GM19043 (cell line): ENCODE results near the gene FBLN5.

Experiments
- ATAC-seq: cut with Tn5 transposase; IDR thresholded peaks from one replicate; pipeline ENCODE4 v1.9.1; 2021; ENCODE audit warnings: low read depth; ENCODE audit not compliant: unreplicated experiment

The FBLN5 gene

GRCh38 chr14:91946622-91947474 is 646 bp downstream of the FBLN5 start:
- ATAC-seq = no peak

- no peak for ATAC-seq
These were observed 1.5 kb downstream of the FBLN5 start for GRCh38 chr14:91945751-91946621.

- no peak for ATAC-seq
These were observed 4.5 kb downstream of the FBLN5 start for GRCh38 chr14:91942946-91943345.

- no peak for ATAC-seq
These were observed 5.4 kb downstream of the FBLN5 start for GRCh38 chr14:91942128-91942527.

- no peak for ATAC-seq
These were observed 7.3 kb downstream of the FBLN5 start for GRCh38 chr14:91940209-91940608.

- ATAC-seq = no peak
These were observed 11.9 kb downstream of the FBLN5 start for GRCh38 chr14:91935586-91935985.

- no peak for ATAC-seq
These were observed 12.8 kb downstream of the FBLN5 start for GRCh38 chr14:91934554-91935285.

GRCh38 chr14:91931478-91932088 is 15.9 kb downstream of the FBLN5 start:
- ATAC-seq = no peak

GRCh38 chr14:91929700-91930099 is 17.8 kb downstream of the FBLN5 start:
- no peak for ATAC-seq

GRCh38 chr14:91927800-91928199 is 19.7 kb downstream of the FBLN5 start:
- no peak for ATAC-seq

- ATAC-seq = no peak
These were observed 20.3 kb downstream of the FBLN5 start for GRCh38 chr14:91927191-91927590.

GRCh38 chr14:91926131-91926890 is 21.2 kb downstream of the FBLN5 start:
- no peak for ATAC-seq

- ATAC-seq = no peak
These were observed 21.8 kb downstream of the FBLN5 start for GRCh38 chr14:91925727-91926121.

- ATAC-seq = no peak
These were observed 22.3 kb downstream of the FBLN5 start for GRCh38 chr14:91925001-91925726.

- ATAC-seq = no peak
These were observed 27.0 kb downstream of the FBLN5 start for GRCh38 chr14:91920526-91920925.

GRCh38 chr14:91919814-91920213 is 27.7 kb downstream of the FBLN5 start:
- ATAC-seq = no peak

GRCh38 chr14:91918186-91918883 is 29.2 kb downstream of the FBLN5 start:
- no peak for ATAC-seq

- no peak for ATAC-seq
These were observed 35.5 kb downstream of the FBLN5 start for GRCh38 chr14:91912035-91912434.
